Transverse colon (tissue), 4 donors: ENCODE measurements around the gene NME4. TPM values are rescaled to one million over a fixed set of nuclear protein-coding genes. Genes with fewer than 3 reads are reported as not detected.
"Not testable (repeated sequence)": the region's sequence is repeated elsewhere in the genome, so short reads cannot be mapped to it uniquely, and the experiment has no call there.

Experiments used
- DNase-seq: peaks from one replicate; pipeline ENCODE4 v3.0.0-alpha.2; 2019
- H3K27ac ChIP-seq, 4 donors: fragments of 200-600 bp; sonication (generic); 2 replicates each; pipeline ENCODE4 v1.5.1; 2016 to 2018; ENCODE audit warnings: inconsistent platforms in 4 of 4
- H3K27me3 ChIP-seq: fragments of 200-600 bp; sonication (generic); 2 replicates; pipeline ENCODE4 v1.5.1; 2017; ENCODE audit warnings: inconsistent platforms
- H3K36me3 ChIP-seq, 4 donors: fragments of 200-600 bp; sonication (generic); 2 replicates each; pipeline ENCODE4 v1.5.1; 2017 to 2019; ENCODE audit warnings: inconsistent platforms in 4 of 4
- H3K4me1 ChIP-seq, 4 donors: fragments of 200-600 bp; sonication (generic); 2 replicates each; pipeline ENCODE4 v1.5.1; 2017 to 2020; ENCODE audit warnings: inconsistent platforms in 4 of 4
- H3K4me3 ChIP-seq, 4 donors: fragments of 200-600 bp; sonication (generic); 1 replicate in 1 of 4; 2 replicates in 3 of 4; pipeline versions ENCODE4 v1.5.1 to v1.6.1; 2017 to 2019; ENCODE audit warnings: inconsistent platforms in 4 of 4
- H3K9me3 ChIP-seq, 2 donors: fragments of 200-600 bp; sonication (generic); 2 replicates each; pipeline ENCODE4 v1.5.1; 2017 to 2019; ENCODE audit warnings: inconsistent platforms in 2 of 2
- CTCF ChIP-seq, 5 experiments: fragments of 200-600 bp in 3 of 5; fragments of 450-650 bp in 2 of 5; sonication (generic) in 3 of 5; IDR thresholded peaks; 1 replicate in 2 of 5; 2 replicates in 3 of 5; pipeline ENCODE4 v1.5.1; 2016 to 2017; ENCODE audit warnings: antibody characterized with exemption in 5 of 5, inconsistent platforms in 3 of 5, mild to moderate bottlenecking in 2 of 5, moderate library complexity in 1 of 5
- EP300 ChIP-seq: sonication (generic); formaldehyde crosslinking; IDR thresholded peaks from one replicate; pipeline ENCODE4 v1.6.1; 2017; ENCODE audit warnings: antibody characterized with exemption, low read depth
- POLR2A ChIP-seq: fragments of 450-650 bp; IDR thresholded peaks from one replicate; pipeline ENCODE4 v1.6.1; 2016; ENCODE audit warnings: antibody characterized with exemption, mild to moderate bottlenecking, moderate library complexity
- POLR2AphosphoS5 ChIP-seq, 3 donors: sonication (generic); formaldehyde crosslinking; IDR thresholded peaks; one replicate each; pipeline ENCODE4 v1.6.1; 2016; ENCODE audit warnings: antibody characterized with exemption in 3 of 3
- WGBS, 2 donors: methylation state at CpG; one replicate each; pipeline ENCODE4 v1.1.5; 2018; ENCODE audit warnings: low coverage in 1 of 2; 5-methylcytosine and 5-hydroxymethylcytosine counted together
- in situ Hi-C, 4 donors: fragments of 200-750 bp; cut with MboI; loops; one replicate each; pipeline versions ENCODE4 v1.15.0 to v1.15.1; 2017; ENCODE audit warnings: low sequenced_read_pairs in 3 of 4, low pct_ligation_motif_present in 1 of 4, low pct_unique_long_range_greater_than_20kb in 1 of 4
- intact Hi-C: fragments of 100-400 bp; cut with DNase I; formaldehyde crosslinking; loops from one replicate; pipeline ENCODE4 v1.15.1; 2023; ENCODE audit warnings: low total_unique reads
- total RNA-seq, 4 donors: library from RNA; depleted of rRNA; stranded (reverse); fragments of >200 nt; gene quantifications; one replicate each; pipeline ENCODE4 v1.1.0, GENCODE V29; 2016

Gene NME4
- 10 to 100 TPM; 37.5 to 82.3 (median 58.1) TPM for total RNA-seq

DNA sequence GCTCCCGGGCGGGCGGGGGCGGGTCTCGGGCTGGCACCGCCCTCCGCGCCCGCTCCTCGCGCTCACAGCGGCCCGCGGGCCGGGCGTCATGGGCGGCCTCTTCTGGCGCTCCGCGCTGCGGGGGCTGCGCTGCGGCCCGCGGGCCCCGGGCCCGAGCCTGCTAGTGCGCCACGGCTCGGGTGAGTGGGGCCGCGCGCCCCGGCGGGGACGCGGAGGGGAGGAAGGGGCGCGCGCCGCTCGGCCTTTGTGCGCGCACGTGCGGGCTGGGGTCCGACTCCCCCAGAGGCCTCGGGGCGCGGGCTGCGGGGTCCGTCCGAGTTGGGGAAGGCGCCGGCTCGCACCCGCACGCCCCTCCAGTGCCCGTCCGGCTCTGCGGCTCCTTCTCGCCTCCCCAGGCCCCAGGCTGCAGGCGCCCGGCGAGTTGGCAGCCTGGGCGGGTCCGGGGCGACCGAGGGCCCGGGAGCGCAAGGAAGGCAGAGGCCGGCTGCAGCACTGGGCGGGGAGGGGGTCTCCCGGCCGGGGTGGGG, at the start of gene NME4:
NME4 (plus strand) TSS at position 65 of the 527 bp plus-strand sequence; CDS start at position 89, 24 bp downstream.
- no peak for TF ChIP-seq EP300
- TF ChIP-seq CTCF (IDR thresholded peaks at IDR 0.05) = no peak
- Histone ChIP-seq H3K27ac (peak within 1 kb of the TSS; percentile 79 to 93 (median 90)), H3K4me3 (peak within 1 kb of the TSS; percentile 68 to 83 (median 78)), H3K36me3 (no peaks in the 10 kb centered on the region), H3K4me1 (peaks cover 6 to 34% (median 18%) of the 10 kb centered on the region in 4 donors), H3K9me3 (no peaks in the 10 kb centered on the region), H3K27me3 (no peaks in the 10 kb centered on the region)
- DNase-seq = peak; percentile 40
- intact Hi-C loops (no loop called here), in situ Hi-C loops (no loop called here)
- 1% methylated on average over 16 of the region's 75 CpGs; no CpG with 5 or more reads in 1 of the 2 donors for WGBS, 2 donors

DNA sequence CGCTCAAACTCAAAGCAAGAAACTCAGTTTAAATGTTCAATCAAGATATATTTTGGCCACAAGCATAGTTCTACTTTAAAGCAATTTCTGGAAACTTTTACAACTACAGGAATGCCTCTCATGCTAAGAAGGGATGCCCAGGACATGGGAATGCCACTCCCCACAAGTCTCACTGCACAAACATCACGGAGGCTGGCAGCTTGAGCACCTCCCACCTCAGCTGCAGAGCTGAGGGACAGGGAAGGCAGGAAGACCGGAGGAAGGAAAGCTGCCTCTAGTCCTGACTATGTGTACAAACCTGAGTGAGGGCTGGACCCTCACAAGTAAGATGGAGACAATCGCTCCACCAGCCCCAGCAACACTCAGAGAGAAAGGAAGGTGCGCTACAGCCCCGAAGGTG, 49.8 kb upstream of the NME4 start:
- Histone ChIP-seq H3K27ac (no peak overlapping the region), H3K9me3 (no peaks in the 10 kb centered on the region), H3K4me3 (no peak overlapping the region), H3K36me3 (peaks cover 0 to 6% (median 0%) of the 10 kb centered on the region in 4 donors), H3K27me3 (no peaks in the 10 kb centered on the region), H3K4me1 (peaks cover 0 to 22% (median 17%) of the 10 kb centered on the region in 4 donors)
- DNase-seq = no peak
- intact Hi-C loops (no loop called here), in situ Hi-C loops (no loop called here)
- TF ChIP-seq EP300 (no peak), CTCF (IDR thresholded peaks at IDR 0.05) (no peak), POLR2AphosphoS5 (IDR thresholded peaks at IDR 0.05) (no peak), POLR2A (no peak)
- 97% methylated on average over 6 of the region's 6 CpGs; no CpG with 5 or more reads in 1 of the 2 donors for WGBS, 2 donors

GRCh38 chr16:348495-348894, 48.5 kb upstream of the NME4 start:
- DNase-seq, H3K36me3 ChIP-seq, intact Hi-C loops, H3K27me3 ChIP-seq, H3K27ac ChIP-seq, H3K4me3 ChIP-seq, in situ Hi-C loops, H3K9me3 ChIP-seq: not testable (repeated sequence)
- 99% methylated on average over 10 of the region's 10 CpGs; no CpG with 5 or more reads in 1 of the 2 donors for WGBS, 2 donors
- H3K4me1 ChIP-seq = peaks cover 0 to 26% (median 22%) of the 10 kb centered on the region in 4 donors

GRCh38 chr16:349211-349610, 47.8 kb upstream of the NME4 start:
- H3K9me3 ChIP-seq = no peaks in the 10 kb centered on the region
- TF ChIP-seq EP300 = no peak
- no peak for TF ChIP-seq POLR2A
- no peak for TF ChIP-seq POLR2AphosphoS5 (IDR thresholded peaks at IDR 0.05)
- no peak for TF ChIP-seq CTCF (IDR thresholded peaks at IDR 0.05)
- intact Hi-C loops (no loop called here), in situ Hi-C loops (no loop called here)
- H3K27me3 ChIP-seq = no peaks in the 10 kb centered on the region
- H3K4me3 ChIP-seq = no peak overlapping the region
- no peak overlapping the region for H3K27ac ChIP-seq
- H3K36me3 ChIP-seq = peaks cover 0 to 6% (median 0%) of the 10 kb centered on the region in 4 donors
- 80 to 83% methylated on average over 1 to 7 of the region's 7 CpGs for WGBS, 2 donors
- peaks cover 0 to 26% (median 22%) of the 10 kb centered on the region in 4 donors for H3K4me1 ChIP-seq
- no peak for DNase-seq

- Histone ChIP-seq H3K27ac (peak overlapping the region in 3 of 4 donors; percentile 22 to 91 (median 88)), H3K27me3 (no peaks in the 10 kb centered on the region), H3K4me3 (no peak overlapping the region), H3K36me3 (no peaks in the 10 kb centered on the region), H3K9me3 (no peaks in the 10 kb centered on the region), H3K4me1 (peaks cover 0 to 26% (median 22%) of the 10 kb centered on the region in 4 donors)
- TF ChIP-seq POLR2AphosphoS5 (IDR thresholded peaks at IDR 0.05) (no peak), CTCF (IDR thresholded peaks at IDR 0.05) (no peak), POLR2A (no peak), EP300 (no peak)
- 42 to 51% methylated on average over 6 to 8 of the region's 8 CpGs for WGBS, 2 donors
- in situ Hi-C loops = no loop called here
- intact Hi-C loops = loop anchor here (10.0 kb wide), 1 partner anchor 105 kb away; no protein-coding TSS in a partner anchor
- DNase-seq = peak; percentile 55
Measured at GRCh38 chr16:350203-350602, 46.8 kb upstream of the NME4 start.
